Endothelial cell of umbilical vein (primary cell): ENCODE results near the gene HIVEP3.

ENCODE experiments used
- CTCF ChIP-seq, 2 donors: IDR thresholded peaks; 1 replicate in 1 of 2; 2 replicates in 1 of 2; pipeline ENCODE4 v1.5.1; 2011; ENCODE audit warnings: low read length in 2 of 2, mild to moderate bottlenecking in 2 of 2, moderate library complexity in 2 of 2, control low read depth in 1 of 2, inconsistent platforms in 1 of 2, low read depth in 1 of 2; ENCODE audit not compliant: insufficient read depth in 1 of 2; ENCODE audit errors: extremely low read depth in 1 of 2
- JUN ChIP-seq: IDR thresholded peaks from 2 replicates; pipeline ENCODE4 v1.6.1; 2011; ENCODE audit warnings: borderline replicate concordance, low read depth; ENCODE audit not compliant: insufficient read length, insufficient read depth
- POLR2A ChIP-seq: IDR thresholded peaks from 2 replicates; pipeline ENCODE4 v1.6.1; 2012; ENCODE audit warnings: low read depth, mild to moderate bottlenecking, control low read depth, low read length

- TF ChIP-seq JUN (no peak), POLR2A (no peak), CTCF (IDR thresholded peaks at IDR 0.05; ENCODE audit: extremely low read depth in 1 of 2, insufficient read depth in 1 of 2, low read depth in 1 of 2, low read length in 2 of 2) (no peak)
These were observed 391.7 kb downstream of the HIVEP3 start for GRCh38 chr1:41526956-41527561.
